Memory B cell (primary cell): Measurements from ENCODE around the gene NTM.

ENCODE experiments used
- ATAC-seq: fragments of 150-1000 bp; cut with Tn5 transposase; 2 replicates; pipeline ENCODE4 v1.10.0; 2021; ENCODE audit warnings: low read depth, mild to moderate bottlenecking, moderate library complexity
- DNase-seq, 2 donors: peaks; one replicate each; pipeline ENCODE4 v3.0.0; 2022; ENCODE audit warnings: low spot score in 2 of 2
- H3K27ac Mint-ChIP-seq: one replicate; pipeline ENCODE4 v1.8.0; 2022; ENCODE audit warnings: mild to moderate bottlenecking, moderate library complexity, mixed read lengths
- H3K27me3 Mint-ChIP-seq: one replicate; pipeline ENCODE4 v1.8.0; 2022; ENCODE audit warnings: mixed read lengths
- H3K36me3 Mint-ChIP-seq: one replicate; pipeline ENCODE4 v1.8.0; 2022; ENCODE audit warnings: mild to moderate bottlenecking, mixed read lengths
- H3K4me1 Mint-ChIP-seq: one replicate; pipeline ENCODE4 v1.8.0; 2022; ENCODE audit warnings: mixed read lengths
- H3K4me3 Mint-ChIP-seq: one replicate; pipeline ENCODE4 v1.8.0; 2022; ENCODE audit warnings: mild to moderate bottlenecking, moderate library complexity, mixed read lengths
- H3K9me3 Mint-ChIP-seq: one replicate; pipeline ENCODE4 v1.8.0; 2022; ENCODE audit warnings: mixed read lengths

Gene NTM

GRCh38 chr11:132139181-132139580 is 768.8 kb downstream of the NTM start:
- no peak overlapping the region for H3K4me3 Mint-ChIP-seq

GRCh38 chr11:132140056-132140455 is 769.6 kb downstream of the NTM start:
- no peak overlapping the region for H3K27ac Mint-ChIP-seq
- no peaks in the 10 kb centered on the region for H3K36me3 Mint-ChIP-seq
- no peak for ATAC-seq
- DNase-seq: no peak
- H3K4me3 Mint-ChIP-seq: no peak overlapping the region
- H3K27me3 Mint-ChIP-seq: no peaks in the 10 kb centered on the region
- peaks cover 3% of the 10 kb centered on the region for H3K9me3 Mint-ChIP-seq
- no peaks in the 10 kb centered on the region for H3K4me1 Mint-ChIP-seq

More at GRCh38 chr11:132139181-132139580, 768.8 kb downstream of the NTM start:
- no peaks in the 10 kb centered on the region for H3K27me3 Mint-ChIP-seq
- H3K36me3 Mint-ChIP-seq: no peaks in the 10 kb centered on the region
- no peak for ATAC-seq
- DNase-seq: no peak
- H3K9me3 Mint-ChIP-seq: peaks cover 3% of the 10 kb centered on the region
- no peak overlapping the region for H3K27ac Mint-ChIP-seq
- no peaks in the 10 kb centered on the region for H3K4me1 Mint-ChIP-seq

- H3K4me1 Mint-ChIP-seq: no peaks in the 10 kb centered on the region
- no peak overlapping the region for H3K4me3 Mint-ChIP-seq
- no peak for ATAC-seq
These were observed 771.7 kb downstream of the NTM start for GRCh38 chr11:132142121-132142520.

GRCh38 chr11:132142554-132142953 is 772.1 kb downstream of the NTM start:
- Mint-ChIP-seq H3K36me3 (no peaks in the 10 kb centered on the region), H3K4me3 (no peak overlapping the region), H3K4me1 (no peaks in the 10 kb centered on the region), H3K9me3 (peaks cover 5% of the 10 kb centered on the region), H3K27me3 (no peaks in the 10 kb centered on the region), H3K27ac (no peak overlapping the region)
- no peak for DNase-seq
- no peak for ATAC-seq

More at GRCh38 chr11:132142121-132142520, 771.7 kb downstream of the NTM start:
- Mint-ChIP-seq H3K27me3 (no peaks in the 10 kb centered on the region), H3K9me3 (peaks cover 5% of the 10 kb centered on the region), H3K36me3 (no peaks in the 10 kb centered on the region), H3K27ac (no peak overlapping the region)
- no peak for DNase-seq

- no peak for DNase-seq
- Mint-ChIP-seq H3K27me3 (no peaks in the 10 kb centered on the region), H3K36me3 (no peaks in the 10 kb centered on the region), H3K9me3 (peaks cover 4% of the 10 kb centered on the region), H3K4me3 (no peak overlapping the region), H3K27ac (no peak overlapping the region), H3K4me1 (no peaks in the 10 kb centered on the region)
- no peak for ATAC-seq
These were observed 777.0 kb downstream of the NTM start for GRCh38 chr11:132147464-132147863.

- Mint-ChIP-seq H3K9me3 (peaks cover 2% of the 10 kb centered on the region), H3K36me3 (no peaks in the 10 kb centered on the region)
These were observed 784.4 kb downstream of the NTM start for GRCh38 chr11:132154781-132155180.

GRCh38 chr11:132158091-132158490 is 787.7 kb downstream of the NTM start:
- Mint-ChIP-seq H3K9me3 (peaks cover 2% of the 10 kb centered on the region), H3K4me3 (no peak overlapping the region), H3K27me3 (no peaks in the 10 kb centered on the region)

More at GRCh38 chr11:132154781-132155180, 784.4 kb downstream of the NTM start:
- ATAC-seq (no peak), DNase-seq (no peak)
- Mint-ChIP-seq H3K4me1 (no peaks in the 10 kb centered on the region), H3K27ac (no peak overlapping the region), H3K27me3 (no peaks in the 10 kb centered on the region), H3K4me3 (no peak overlapping the region)

GRCh38 chr11:132158696-132159095 is 788.3 kb downstream of the NTM start:
- Mint-ChIP-seq H3K4me1 (no peaks in the 10 kb centered on the region), H3K4me3 (no peak overlapping the region), H3K27me3 (no peaks in the 10 kb centered on the region), H3K27ac (no peak overlapping the region), H3K36me3 (no peaks in the 10 kb centered on the region), H3K9me3 (peaks cover 2% of the 10 kb centered on the region)
- DNase-seq (no peak), ATAC-seq (no peak)

More at GRCh38 chr11:132158091-132158490, 787.7 kb downstream of the NTM start:
- no peak for ATAC-seq
- no peak for DNase-seq
- H3K27ac Mint-ChIP-seq: no peak overlapping the region
- no peaks in the 10 kb centered on the region for H3K36me3 Mint-ChIP-seq
- H3K4me1 Mint-ChIP-seq: no peaks in the 10 kb centered on the region

- no peaks in the 10 kb centered on the region for H3K27me3 Mint-ChIP-seq
- H3K4me3 Mint-ChIP-seq: no peak overlapping the region
- peaks cover 2% of the 10 kb centered on the region for H3K9me3 Mint-ChIP-seq
- no peak for DNase-seq
- no peaks in the 10 kb centered on the region for H3K4me1 Mint-ChIP-seq
- H3K27ac Mint-ChIP-seq: no peak overlapping the region
- no peaks in the 10 kb centered on the region for H3K36me3 Mint-ChIP-seq
- no peak for ATAC-seq
These were observed 791.1 kb downstream of the NTM start for GRCh38 chr11:132161403-132162078.

GRCh38 chr11:132168344-132168981 is 798.0 kb downstream of the NTM start:
- H3K4me3 Mint-ChIP-seq: no peak overlapping the region
- no peak overlapping the region for H3K27ac Mint-ChIP-seq
- H3K36me3 Mint-ChIP-seq: no peaks in the 10 kb centered on the region
- peaks cover 2% of the 10 kb centered on the region for H3K27me3 Mint-ChIP-seq
- peaks cover 5% of the 10 kb centered on the region for H3K9me3 Mint-ChIP-seq
- DNase-seq: no peak
- no peaks in the 10 kb centered on the region for H3K4me1 Mint-ChIP-seq
- ATAC-seq: no peak

GRCh38 chr11:132171031-132171430 is 800.6 kb downstream of the NTM start:
- ATAC-seq: no peak
- DNase-seq: no peak
- Mint-ChIP-seq H3K27ac (no peak overlapping the region), H3K4me1 (no peaks in the 10 kb centered on the region), H3K27me3 (peaks cover 2% of the 10 kb centered on the region), H3K9me3 (peaks cover 3% of the 10 kb centered on the region), H3K36me3 (no peaks in the 10 kb centered on the region), H3K4me3 (no peak overlapping the region)

GRCh38 chr11:132174362-132175255 is 804.2 kb downstream of the NTM start:
- H3K9me3 Mint-ChIP-seq: peaks cover 5% of the 10 kb centered on the region
- ATAC-seq (no peak), DNase-seq (no peak)
- H3K27me3 Mint-ChIP-seq: peaks cover 2% of the 10 kb centered on the region
- H3K36me3 Mint-ChIP-seq: no peaks in the 10 kb centered on the region
- H3K4me1 Mint-ChIP-seq: no peaks in the 10 kb centered on the region
- no peak overlapping the region for H3K27ac Mint-ChIP-seq
- no peak overlapping the region for H3K4me3 Mint-ChIP-seq

GRCh38 chr11:132177106-132177505 is 806.7 kb downstream of the NTM start:
- no peak for DNase-seq
- H3K9me3 Mint-ChIP-seq: peaks cover 2% of the 10 kb centered on the region
- H3K4me3 Mint-ChIP-seq: no peak overlapping the region
- ATAC-seq: no peak
- H3K4me1 Mint-ChIP-seq: no peaks in the 10 kb centered on the region
- H3K27me3 Mint-ChIP-seq: no peaks in the 10 kb centered on the region
- no peak overlapping the region for H3K27ac Mint-ChIP-seq
- no peaks in the 10 kb centered on the region for H3K36me3 Mint-ChIP-seq

- no peaks in the 10 kb centered on the region for H3K27me3 Mint-ChIP-seq
- no peak overlapping the region for H3K27ac Mint-ChIP-seq
- H3K4me3 Mint-ChIP-seq: no peak overlapping the region
- peaks cover 2% of the 10 kb centered on the region for H3K9me3 Mint-ChIP-seq
- H3K4me1 Mint-ChIP-seq: no peaks in the 10 kb centered on the region
- no peak for ATAC-seq
- H3K36me3 Mint-ChIP-seq: no peaks in the 10 kb centered on the region
- DNase-seq: no peak
These were observed 813.7 kb downstream of the NTM start for GRCh38 chr11:132184079-132184478.
